Adrenal gland (tissue), 5 donors: Measurements from ENCODE around the gene LSM11.

ENCODE experiments used
- CTCF ChIP-seq, 6 experiments: fragments of 450-650 bp in 4 of 6; fragments of 200-600 bp in 2 of 6; sonication (generic) in 1 of 6; IDR thresholded peaks; 1 replicate in 5 of 6; 2 replicates in 1 of 6; pipeline versions ENCODE4 v1.5.1 to v1.8.0; 2016 to 2021; ENCODE audit warnings: antibody characterized with exemption in 6 of 6, mild to moderate bottlenecking in 2 of 6, moderate library complexity in 1 of 6
- POLR2A ChIP-seq, 2 donors: fragments of 450-650 bp; IDR thresholded peaks; one replicate each; pipeline ENCODE4 v1.6.1; 2017; ENCODE audit warnings: antibody characterized with exemption in 2 of 2, mild to moderate bottlenecking in 2 of 2, moderate library complexity in 1 of 2
- donor health status: DM: no; HTN: no; CAD: no.

- TF ChIP-seq CTCF (IDR thresholded peaks at IDR 0.05) (no peak), POLR2A (IDR thresholded peaks at IDR 0.05) (no peak)
Observed at GRCh38 chr5:157721159-157721558, 22.4 kb upstream of the LSM11 start.
